CD4-positive, alpha-beta T cell treated with Interleukin-4 for 1 hour (primary cell): Measurements from ENCODE around the gene KCNAB2.
"Not testable (repeated sequence)": the region's sequence is repeated elsewhere in the genome, so short reads cannot be mapped to it uniquely, and the experiment has no call there.

Experiments used
- DNase-seq, 2 donors: peaks; one replicate each; pipeline ENCODE4 v3.0.0-alpha.2; 2020 to 2022

The KCNAB2 gene

DNA sequence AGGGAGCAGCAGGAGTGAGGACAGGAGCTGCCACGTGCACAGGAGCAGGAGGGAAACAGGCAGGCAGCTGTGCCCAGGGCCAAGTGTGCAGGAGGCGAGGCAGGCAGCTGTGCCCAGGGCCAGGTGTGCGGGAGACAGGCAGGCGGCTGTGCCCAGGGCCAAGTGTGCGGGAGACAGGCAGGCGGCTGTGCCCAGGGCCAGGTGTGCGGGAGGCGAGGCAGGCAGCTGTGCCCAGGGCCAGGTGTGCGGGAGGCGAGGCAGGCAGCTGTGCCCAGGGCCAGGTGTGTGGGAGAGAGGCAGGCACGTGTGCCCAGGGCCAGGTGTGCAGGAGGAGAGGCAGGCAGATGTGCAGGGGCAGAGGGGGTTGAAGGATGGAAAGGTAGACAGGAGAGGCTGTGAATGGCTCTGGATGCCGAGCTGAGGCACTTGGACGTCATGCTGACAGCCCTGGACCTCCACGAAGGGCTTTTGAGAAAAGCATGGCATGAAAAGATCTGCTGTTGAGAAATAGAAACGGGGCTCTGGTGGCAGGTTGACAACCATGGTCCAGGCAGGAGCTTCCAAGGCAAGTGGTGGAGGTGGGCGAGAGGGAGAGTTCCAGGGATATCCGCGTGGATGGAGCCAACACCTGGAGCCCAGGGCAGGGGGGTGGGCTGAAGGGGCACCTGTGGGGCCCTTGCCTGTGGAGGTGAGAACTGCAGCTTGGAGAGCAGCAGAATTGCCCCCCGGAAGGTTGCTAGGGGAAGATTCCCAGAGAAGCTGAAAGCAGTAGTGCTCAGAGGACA, 34.3 kb upstream of the KCNAB2 start:
- DNase-seq = no peak

DNA sequence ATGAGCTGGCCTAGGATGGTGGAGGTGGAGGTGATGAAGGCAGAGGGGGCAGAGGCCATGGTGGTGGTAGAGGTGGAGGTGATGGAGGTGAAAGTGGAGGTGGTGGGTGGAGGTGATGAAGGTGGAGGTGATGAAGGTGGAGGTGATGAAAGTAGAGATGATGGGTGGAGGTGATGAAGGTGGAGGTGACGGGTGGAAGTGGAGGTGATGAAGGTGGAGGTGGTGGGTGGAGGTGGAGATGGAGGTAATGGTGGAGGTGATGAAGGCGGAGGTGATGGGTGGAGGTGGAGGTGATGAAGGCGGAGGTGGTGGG, 33.8 kb upstream of the KCNAB2 start:
- DNase-seq = no peak

DNA sequence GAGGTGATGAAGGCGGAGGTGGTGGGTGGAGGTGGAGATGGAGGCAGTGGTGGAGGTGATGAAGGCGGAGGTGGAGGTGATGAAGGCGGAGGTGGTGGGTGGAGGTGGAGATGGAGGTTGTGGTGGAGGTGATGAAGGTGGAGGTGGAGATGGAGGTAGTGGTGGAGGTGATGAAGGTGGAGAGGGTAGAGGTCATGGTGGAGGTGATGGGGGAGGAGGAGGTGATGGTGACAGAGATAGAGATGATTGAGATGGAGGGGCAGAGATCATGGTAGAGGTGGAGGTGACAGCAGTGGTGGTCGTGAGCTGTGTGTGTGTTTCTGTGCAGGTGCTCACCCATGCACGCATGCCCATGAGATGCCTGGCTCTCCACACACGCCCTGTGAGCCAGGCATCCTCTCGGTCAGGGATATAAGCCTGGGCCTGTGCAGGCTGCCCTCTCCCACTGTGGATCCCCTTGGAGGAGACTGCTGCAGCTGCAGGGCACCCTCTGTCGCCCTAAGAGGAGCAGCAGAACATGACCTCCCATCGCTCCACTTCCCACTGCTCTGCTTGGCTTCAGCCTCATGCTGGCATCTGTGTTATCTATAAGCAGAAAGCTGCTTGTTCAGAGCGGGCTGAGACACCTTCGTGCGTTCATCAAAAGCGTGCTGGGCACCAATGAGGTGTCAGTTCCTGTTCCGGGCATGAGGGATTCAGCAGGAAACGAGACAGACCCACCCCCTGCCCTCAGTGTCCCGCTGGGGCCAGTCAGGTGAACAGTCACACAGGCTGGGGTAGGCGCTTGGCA, 33.0 kb upstream of the KCNAB2 start:
- peak in 1 of 2 donors; percentile 28 for DNase-seq

DNA sequence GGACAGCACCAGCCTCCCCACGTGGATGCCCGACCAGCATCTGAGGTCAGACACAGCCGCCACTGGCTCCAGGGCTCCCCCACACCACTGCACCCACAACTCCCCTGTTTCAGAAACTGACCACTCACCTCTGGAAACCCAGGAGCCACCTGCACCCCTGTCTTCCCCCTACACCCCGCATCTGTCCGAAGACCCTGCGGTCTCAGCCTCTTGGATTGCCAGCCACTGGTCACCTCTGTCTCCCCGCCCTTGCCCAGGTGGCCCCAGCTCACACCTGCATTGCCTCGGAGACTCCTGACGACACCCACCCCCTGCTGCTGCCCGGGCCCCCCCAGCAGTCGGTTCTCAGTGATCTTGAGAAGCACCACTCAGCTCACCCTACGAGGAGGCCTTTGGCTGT, 32.2 kb upstream of the KCNAB2 start:
- no peak for DNase-seq

DNA sequence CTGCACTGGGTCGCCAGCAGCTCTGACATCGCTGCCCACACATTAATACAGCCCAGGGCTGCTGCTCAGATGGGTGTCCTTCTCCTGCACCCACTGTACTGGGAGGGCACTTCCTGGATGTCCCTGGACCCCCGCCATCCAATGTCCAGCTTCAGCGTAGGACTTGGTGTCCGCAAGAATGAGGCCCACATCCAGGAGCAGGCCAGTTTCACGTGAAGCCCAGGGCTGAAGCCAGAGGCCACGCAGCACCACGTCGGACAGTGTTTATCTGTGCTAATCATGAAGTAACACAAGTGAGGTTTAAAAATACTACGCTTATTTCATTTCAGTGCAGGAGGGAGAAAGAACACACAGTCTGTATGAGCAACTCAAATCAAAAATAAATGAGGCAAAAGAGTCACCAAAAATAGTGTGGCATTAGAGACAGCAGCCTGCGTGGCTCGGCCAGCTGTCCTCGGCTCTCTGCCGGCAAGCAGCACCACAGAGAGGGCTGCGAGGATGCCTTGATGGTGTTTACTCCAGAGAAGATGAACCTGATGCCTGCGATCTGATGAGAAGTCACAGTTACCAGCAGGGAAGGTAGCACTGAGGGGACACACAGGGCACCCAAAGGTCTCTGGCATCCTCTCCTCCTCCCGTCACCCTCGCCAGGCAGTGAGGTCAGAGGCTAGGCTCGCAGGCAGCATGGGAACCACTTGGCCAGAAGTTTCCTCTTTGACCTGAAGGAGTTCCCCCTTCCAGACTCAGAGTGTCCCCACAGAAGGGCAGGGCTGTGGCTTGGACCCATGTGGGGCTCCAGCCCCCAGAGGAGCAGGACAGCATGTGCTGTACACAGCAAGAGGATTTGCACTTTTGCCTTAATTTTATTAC, 31.3 kb upstream of the KCNAB2 start:
- no peak for DNase-seq

DNA sequence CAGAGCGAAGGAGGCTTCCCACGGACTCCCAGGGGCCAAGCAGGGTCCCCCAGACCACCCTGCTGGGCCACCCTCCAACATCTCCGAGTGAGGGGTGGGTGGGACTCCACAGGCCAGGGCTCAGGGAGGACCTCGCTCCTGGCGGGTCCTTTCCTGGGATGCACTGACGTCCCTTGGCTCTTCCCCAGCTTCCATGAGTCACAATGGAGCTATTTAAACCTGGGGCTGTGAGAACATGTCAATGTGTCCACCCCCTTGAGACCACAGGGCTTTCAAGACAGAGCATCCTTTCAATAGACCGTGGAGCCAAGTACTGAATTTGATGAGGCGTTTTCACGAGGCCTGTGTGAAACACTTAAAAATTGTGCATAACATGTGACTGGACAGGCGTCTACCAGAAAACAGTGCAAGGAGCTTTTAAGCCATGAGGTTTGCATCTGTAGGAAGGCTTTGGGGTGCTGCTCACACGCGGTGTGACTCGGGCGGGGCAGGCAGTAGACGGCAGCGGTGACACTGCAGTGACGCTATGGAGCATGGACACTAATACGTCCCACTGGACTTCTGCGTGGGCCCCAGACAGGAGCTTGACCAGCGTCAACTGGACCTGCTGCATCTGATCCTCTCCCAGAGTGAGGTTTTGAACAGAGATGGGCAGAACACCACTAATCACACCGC, 29.4 kb upstream of the KCNAB2 start:
- DNase-seq = no peak

DNA sequence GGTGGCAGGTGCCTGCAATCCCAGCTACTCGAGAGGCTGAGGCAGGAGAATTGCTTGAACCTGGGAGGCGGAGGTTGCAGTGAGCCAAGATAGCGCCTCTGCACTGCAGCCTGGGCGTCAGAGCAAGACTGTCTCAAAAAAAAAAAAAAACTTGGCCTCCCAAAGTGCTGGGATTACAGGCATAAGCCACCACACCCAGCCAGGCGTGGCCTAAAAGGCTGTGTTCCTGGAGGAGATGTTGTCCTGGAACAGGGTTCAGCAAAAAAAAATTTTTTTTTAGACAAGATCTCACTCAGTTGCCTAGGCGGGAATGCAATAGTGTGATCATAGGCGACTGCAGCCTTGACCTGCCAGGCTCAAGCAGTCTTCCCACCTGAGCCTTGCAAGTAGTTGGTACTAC, 28.0 kb upstream of the KCNAB2 start:
- not testable (repeated sequence) for DNase-seq

DNA sequence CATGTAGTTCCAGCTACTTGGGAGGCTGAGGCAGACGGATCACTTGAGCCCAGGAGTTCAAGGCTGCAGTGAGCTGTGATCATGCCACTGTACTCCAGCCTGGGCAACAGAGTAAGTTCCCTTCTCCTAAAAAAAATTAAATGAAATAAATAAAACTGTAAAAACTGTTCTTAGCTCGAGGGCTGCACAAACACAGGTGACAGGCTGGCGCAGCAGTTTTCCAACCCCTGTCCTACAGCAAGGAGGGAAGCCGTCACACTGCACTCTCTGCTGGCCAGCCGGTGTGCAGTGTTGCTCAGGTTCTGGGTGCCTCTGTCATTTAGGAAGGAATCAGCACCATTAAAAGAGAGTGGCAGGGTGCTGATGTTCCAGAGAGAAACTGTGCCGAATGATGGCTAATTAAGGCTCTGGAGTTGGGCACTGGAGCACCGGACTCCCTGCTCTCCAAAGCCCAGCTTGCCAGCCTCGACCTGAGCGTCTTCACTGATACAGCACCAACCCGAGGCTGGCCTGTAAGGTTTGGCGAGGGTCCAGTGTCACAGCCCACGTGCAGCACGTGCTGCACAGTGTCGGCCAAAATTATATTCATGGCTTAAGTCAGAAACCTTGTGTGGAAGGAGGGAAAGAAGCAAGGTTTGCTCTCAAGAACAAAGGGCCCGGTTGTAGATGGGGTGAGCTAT, 26.4 kb upstream of the KCNAB2 start:
- no peak for DNase-seq

DNA sequence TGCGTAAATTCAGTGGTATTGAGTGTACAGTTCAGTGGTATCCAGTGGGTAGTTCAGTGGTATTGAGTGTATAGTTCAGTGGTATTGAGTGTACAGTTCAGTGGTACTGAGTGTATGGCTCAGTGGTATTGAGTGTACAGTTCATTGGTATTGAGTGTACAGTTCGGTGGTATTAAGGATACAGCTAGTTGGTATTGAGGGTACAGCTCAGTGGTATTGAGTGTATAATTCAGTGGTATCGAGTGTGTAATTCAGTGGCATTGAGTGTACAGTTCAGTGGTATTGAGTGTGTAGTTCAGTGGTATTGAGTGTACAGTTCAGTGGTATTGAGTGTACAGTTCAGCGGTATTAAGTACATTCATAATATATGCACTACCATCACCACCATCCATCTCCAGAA, 23.5 kb upstream of the KCNAB2 start:
- no peak for DNase-seq

DNA sequence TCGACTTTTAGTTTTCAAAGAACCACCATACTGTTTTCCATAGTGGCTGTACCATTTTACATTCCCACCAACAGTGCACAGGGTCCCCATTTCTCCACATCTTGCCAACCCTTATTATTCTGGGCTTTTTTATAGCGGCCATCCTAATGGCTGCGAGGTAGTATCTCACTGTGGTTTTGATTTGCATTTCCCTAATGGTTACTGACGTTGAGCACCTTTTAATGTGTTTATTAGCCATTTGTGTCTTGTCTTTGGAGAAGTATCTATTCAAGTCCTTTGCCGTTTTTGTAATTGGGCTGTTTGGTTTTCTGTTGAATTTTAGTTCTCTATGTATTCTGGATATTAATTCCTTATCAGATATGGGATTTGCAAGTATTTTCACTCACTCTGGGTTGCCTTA, 22.3 kb upstream of the KCNAB2 start:
- no peak for DNase-seq

DNA sequence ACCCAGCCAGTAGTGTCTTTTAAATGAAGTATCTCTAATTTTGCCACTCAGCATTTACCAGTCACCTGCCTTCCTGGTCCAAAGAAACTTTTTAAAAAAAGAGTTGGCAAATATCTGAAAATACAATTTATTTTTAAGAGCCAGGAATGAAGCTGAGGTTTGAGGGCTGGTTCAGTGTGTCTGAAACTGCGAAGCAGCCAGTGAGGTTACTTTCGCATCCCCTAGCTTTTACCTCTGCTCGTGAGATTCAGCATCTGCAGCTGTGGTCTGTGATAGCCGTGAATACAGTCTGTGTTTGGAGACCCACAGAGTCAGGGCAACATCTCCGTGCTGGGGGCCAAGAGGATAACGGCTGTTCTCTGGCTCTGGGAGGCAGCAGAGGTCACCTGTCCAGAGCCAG, 21.3 kb upstream of the KCNAB2 start:
- no peak for DNase-seq

DNA sequence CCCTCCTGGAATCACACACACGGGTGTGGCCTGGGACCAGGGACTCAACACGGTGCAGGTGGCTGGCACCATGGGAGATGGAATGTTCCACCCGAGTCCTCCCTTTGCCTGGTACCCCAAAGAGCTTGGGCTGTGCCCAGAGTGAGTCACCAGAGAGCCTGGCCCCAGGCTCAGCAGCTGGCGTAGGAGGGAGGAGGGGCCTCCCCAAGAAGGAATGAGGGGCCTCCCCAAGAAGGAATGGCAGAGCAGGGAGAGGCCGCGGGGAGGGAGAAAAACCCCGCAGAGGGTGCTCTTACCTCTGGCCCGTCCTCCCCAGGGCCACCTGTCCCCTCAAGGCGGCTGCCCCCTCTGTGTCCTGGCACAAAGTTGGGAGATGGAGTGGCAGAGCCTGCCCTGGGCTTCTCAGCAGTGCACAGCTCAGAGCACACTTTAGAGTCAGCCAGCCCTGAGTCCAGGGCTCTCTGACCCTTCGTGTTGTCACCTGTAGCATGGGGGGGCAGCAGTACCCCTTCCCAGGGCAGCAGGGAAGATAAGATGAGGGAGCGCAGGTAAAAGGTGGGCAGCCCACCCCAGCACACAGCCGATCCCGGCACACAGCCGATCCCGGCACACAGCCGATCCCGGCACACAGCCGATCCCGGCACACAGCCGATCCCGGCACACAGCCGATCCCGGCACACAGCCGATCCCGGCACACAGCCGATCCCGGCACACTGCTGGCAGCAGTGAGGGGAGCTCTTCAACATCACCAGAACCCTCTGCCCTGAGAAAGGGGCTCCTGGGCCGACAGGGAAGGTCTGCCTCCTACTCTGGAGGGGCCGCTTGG, 20.2 kb upstream of the KCNAB2 start:
- no peak for DNase-seq

DNA sequence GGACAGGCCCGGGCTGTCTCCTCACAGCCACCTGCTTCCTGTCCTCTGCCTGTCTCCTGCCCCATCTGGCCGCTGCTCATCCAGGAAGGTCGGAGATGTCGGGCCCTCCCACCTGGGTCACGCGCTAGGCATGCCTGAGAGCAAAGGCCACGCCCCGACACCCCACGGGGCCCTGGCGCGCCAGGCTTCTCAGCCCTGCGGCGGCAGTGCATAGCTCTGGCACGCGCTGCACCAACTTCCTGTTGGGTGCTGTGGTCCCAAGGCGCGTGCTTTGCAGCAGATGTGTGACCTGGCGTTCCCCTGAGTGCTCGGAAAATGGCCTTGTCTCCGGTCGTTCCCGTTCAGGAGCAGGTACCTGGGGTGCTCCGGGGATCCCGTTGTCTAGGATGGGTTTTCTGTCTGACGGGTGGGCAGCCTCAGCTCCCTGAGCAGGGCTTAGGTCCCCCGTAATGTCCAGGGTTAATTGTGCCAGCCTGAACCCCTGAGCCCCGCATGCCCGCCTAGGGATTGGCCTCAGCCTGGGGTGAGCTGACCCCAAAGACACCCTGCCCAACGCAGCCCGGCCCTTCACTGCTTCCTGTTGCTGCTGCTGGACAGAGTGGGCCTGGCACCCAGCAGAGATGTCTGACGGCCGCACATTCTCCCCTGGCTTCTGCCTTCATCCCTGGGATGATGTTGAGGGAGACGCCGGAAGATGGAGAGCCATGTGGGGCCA, 19.4 kb upstream of the KCNAB2 start:
- DNase-seq = peak; percentile 91

DNA sequence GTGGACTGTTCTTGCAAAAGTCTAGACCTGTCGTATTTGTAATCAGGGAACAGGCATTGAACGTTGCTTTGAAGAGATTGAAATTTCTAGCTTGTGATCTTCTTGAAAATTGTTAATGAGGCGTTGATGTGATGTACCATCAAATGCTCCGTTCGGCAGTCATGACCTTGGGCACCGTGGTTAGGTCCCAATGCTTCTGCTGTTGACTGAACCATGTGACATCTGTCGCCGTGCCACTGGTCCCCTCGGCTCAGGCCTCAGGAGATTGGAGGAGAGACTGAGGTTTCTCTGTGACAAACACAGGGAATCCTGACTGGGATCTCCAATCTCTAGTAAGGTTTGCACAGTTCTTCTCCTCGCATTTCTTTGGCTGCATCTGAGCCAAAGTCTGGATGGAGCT, 18.1 kb upstream of the KCNAB2 start:
- no peak for DNase-seq

DNA sequence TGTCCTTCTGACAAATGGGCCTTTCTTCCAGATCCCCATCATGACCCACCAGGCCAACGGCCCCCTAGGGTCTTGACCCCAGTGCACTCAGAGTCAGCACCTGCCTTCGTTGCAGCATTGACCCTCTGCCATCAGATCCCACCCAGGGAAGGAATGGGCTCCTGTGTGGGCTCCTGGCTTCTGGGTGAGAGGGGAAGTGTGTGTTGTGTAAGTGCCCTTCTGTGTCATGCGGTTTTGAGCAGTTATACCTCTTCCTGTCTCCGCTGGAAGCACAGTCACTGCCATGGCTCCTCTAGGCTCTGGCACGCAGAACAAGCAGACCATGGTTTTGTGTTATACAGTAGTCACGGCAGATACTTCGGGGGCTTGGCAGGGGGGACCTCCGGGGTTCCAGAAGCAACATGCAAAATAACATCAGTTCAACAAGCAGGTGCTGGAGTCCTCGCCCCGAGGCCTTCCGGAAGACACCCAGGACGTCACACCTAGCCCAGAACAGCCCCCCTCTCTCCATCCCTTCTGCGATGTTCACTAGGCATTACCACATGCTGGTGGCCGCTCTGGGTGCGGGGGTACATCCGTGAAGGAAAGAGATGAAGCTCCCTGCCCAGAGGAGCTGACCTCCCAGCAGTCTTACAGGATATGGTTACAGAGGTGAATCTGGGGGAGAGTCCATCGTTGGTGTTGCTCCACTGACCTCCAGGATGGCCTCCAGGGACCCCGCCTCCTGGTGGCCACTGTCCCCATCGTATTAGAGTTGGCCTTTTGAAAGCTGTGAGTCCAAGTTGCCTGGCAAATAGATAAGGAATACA, 17.4 kb upstream of the KCNAB2 start:
- DNase-seq = peak; percentile 71 to 77

DNA sequence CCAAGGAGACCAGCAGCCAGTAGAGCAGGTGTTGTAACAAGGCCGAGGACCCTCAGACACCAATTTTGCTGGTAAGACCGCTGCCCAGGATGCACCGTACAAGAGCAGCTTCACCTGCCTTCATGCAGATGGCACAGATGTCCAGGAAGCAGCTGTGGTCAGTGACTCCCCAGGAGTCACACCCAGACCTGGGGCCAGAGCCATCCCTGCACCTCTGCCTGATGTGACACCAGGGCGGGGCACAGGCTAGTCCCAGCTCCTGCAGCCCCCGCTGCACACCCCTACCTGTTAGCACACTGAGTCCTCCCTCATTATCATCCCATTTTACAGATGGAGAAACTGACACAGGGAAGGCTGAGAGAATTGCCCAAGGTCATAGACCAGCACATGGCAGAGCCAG, 16.3 kb upstream of the KCNAB2 start:
- DNase-seq = no peak

DNA sequence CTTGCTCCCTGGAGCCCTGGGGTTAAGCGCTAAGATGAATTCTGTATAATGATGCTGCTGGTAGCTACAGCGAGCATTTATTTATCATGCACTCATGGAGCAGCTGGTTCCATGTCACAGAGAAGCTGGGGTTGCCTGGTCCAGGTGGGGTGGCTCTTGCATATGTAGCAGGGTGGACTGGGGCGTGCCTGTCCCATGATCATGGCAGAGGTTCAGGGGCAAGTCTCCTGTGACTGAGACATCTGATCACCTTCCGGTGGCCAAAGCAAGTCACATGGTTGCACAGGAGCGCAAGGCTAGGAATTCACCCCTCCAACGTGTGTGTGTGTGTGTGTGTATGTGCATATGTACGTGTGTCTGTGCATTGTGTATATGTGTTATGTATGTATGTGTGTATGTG, 15.6 kb upstream of the KCNAB2 start:
- no peak for DNase-seq

DNA sequence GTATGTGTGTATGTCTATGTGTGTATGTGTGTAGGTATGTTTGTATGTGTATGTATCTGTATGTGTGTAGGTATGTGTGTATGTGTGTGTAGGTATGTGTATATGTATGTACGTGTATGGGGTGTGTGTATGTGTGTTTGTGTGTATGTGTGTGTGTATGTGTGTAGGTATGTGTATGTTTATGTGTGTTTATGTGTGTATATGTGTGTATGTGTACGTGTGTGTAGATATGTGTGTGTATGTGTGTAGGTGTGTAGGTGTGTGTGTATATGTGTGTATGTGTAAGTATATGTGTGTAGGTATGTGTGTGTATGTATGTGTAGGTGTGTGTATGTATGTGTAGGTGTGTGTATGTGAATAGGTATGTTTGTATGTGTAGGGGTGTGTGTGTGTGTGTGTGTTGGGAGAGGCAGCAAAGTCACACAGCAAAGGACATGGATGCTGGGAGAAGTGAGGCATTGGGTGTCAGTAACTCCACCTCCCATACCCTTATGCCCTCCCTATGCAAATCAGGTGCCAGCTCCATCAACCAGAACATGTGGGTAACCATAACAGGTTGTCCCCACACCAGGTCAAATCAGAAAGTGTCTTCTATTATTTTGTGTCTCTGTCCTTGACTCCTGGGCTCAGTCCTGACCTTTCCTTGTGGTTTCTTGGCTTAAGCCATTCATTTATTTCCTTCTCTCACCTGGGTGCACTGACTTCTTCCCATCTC, 15.0 kb upstream of the KCNAB2 start:
- no peak for DNase-seq

DNA sequence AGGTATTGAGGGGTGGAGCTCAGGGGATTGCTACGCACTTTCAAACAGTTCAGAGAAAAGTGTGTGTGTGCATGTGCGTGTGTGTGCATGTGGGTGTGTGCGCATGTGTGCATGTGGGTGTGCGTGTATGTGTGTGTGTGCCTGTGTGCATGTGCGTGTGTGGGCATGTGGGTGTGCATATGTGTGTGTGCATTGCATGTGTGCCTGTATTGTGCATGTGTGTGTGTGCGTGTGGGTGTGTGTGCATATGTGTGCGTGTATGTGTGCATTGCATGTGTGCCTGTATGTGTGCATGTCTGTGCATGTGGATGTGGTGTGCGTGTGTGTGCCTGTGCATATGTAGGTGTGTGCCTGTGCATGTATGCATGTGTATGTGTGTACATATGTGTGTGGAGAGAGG, 12.6 kb upstream of the KCNAB2 start:
- DNase-seq = no peak
